Testis (tissue), 2 donors: Measurements from ENCODE around the gene CES1.

Experiments used
- POLR2A ChIP-seq: fragments of 450-650 bp; IDR thresholded peaks from one replicate; pipeline ENCODE4 v1.6.1; 2017; ENCODE audit warnings: antibody characterized with exemption, mild to moderate bottlenecking, moderate library complexity
- TF ChIP-seq, protein P1 (sequence below), 3 experiments: fragments of 450-650 bp in 2 of 3; fragments of 200-600 bp in 1 of 3; sonication (generic) in 1 of 3; IDR thresholded peaks; one replicate each; pipeline ENCODE4 v1.5.1; 2016 to 2019; ENCODE audit warnings: antibody characterized with exemption in 3 of 3, mild to moderate bottlenecking in 2 of 3, moderate library complexity in 1 of 3

DNA sequence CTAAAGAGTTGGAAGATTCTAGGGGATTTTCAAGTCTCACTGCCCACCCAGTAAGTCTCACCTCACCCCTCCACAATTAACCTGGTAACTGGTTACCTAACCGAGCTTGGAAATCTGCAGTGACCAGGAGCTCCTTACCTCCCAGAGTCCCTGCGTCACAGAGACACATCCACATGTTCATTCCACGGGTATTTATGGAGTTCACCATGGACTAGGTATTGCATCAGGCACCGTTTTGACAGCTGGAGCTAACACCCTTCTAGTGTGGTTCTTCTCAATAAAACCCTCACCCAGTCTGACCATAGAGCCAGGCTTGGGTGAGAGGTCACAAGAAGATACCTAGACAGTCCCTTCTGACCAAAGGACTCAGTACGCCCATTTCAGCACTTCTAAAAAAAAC, 40.2 kb upstream of the CES1 start:
- TF ChIP-seq, protein P1, sequence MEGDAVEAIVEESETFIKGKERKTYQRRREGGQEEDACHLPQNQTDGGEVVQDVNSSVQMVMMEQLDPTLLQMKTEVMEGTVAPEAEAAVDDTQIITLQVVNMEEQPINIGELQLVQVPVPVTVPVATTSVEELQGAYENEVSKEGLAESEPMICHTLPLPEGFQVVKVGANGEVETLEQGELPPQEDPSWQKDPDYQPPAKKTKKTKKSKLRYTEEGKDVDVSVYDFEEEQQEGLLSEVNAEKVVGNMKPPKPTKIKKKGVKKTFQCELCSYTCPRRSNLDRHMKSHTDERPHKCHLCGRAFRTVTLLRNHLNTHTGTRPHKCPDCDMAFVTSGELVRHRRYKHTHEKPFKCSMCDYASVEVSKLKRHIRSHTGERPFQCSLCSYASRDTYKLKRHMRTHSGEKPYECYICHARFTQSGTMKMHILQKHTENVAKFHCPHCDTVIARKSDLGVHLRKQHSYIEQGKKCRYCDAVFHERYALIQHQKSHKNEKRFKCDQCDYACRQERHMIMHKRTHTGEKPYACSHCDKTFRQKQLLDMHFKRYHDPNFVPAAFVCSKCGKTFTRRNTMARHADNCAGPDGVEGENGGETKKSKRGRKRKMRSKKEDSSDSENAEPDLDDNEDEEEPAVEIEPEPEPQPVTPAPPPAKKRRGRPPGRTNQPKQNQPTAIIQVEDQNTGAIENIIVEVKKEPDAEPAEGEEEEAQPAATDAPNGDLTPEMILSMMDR (IDR thresholded peaks at IDR 0.05): no peak
- no peak for TF ChIP-seq POLR2A
